Measurements from ENCODE around the gene UTP3. TPM values are rescaled to one million over a fixed set of nuclear protein-coding genes. Genes with fewer than 3 reads are reported as not detected.
"Not testable (repeated sequence)": the region's sequence is repeated elsewhere in the genome, so short reads cannot be mapped to it uniquely, and the experiment has no call there.

UTP3 gene
- polyA plus RNA-seq, 4 donors = 18.6 to 34.8 (median 23.5) TPM

DNA sequence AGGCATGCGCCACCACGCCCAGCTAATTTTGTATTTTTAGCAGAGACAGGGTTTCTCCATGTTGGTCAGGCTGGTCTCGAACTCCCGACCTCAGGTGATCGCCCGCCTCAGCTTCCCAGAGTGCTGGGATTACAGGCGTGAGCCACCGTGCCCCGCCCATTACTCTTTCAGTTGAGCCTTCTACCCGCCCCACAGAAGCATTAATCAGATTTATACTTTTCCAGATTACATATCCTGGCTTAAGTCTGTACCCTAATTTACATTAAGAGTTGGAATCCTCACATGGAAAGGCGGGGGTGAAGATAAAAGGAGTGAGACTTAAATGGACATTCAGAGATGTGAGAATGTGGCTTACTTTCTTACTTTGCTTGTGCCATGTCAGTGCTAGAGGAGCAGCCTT lies 38.2 kb downstream of the UTP3 start:
- H3K4me1 ChIP-seq (ENCODE audit: control insufficient read depth in 3 of 3, insufficient read depth in 2 of 3, low read depth in 1 of 3, low read length in 2 of 3); H3K27me3 ChIP-seq (ENCODE audit: control insufficient read depth in 3 of 3, insufficient read depth in 3 of 3, low read length in 3 of 3); H3K36me3 ChIP-seq (ENCODE audit: control insufficient read depth in 3 of 3, insufficient read depth in 2 of 3, low read depth in 1 of 3, low read length in 3 of 3); H3K4me3 ChIP-seq (ENCODE audit: low read depth in 1 of 3, low read length in 3 of 3); FAIRE-seq; H3K9me3 ChIP-seq (ENCODE audit: control insufficient read depth in 2 of 2, insufficient read depth in 1 of 2, low read depth in 1 of 2, low read length in 1 of 2); H3K27ac ChIP-seq (ENCODE audit: low read depth in 1 of 3, low read length in 2 of 3); DNase-seq: not testable (repeated sequence)
- 94 to 96% (median 96%) methylated on average over 11 of the region's 11 CpGs for WGBS, 3 donors

DNA sequence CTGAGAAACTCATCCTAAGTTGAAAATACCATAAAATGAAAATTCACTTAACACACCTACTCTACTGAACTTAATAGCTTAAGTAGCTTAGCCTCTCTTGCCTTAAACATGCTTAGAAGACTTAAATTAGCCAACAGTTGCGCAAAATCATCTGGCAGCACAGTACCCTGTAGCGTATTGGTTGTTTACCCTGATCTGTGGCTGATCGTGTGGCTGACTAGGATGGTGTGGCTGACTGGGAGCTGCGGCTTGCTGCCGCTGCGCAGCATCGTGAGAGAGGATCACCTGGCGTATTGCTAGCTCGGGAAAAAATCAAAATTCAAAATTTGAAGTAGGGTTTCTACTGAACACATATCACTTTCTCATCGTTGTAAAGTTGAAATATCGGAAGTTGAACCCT lies 39.8 kb downstream of the UTP3 start:
- no peak for FAIRE-seq
- no peak overlapping the region for H3K27ac ChIP-seq (ENCODE audit: low read depth in 1 of 3, low read length in 2 of 3)
- no peaks in the 10 kb centered on the region for H3K9me3 ChIP-seq (ENCODE audit: control insufficient read depth in 2 of 2, insufficient read depth in 1 of 2, low read depth in 1 of 2, low read length in 1 of 2)
- no peak overlapping the region for H3K4me3 ChIP-seq (ENCODE audit: low read depth in 1 of 3, low read length in 3 of 3)
- no peaks in the 10 kb centered on the region for H3K36me3 ChIP-seq (ENCODE audit: control insufficient read depth in 3 of 3, insufficient read depth in 2 of 3, low read depth in 1 of 3, low read length in 3 of 3)
- WGBS, 3 donors = 90 to 91% (median 91%) methylated on average over 11 of the region's 11 CpGs
- H3K4me1 ChIP-seq (ENCODE audit: control insufficient read depth in 3 of 3, insufficient read depth in 2 of 3, low read depth in 1 of 3, low read length in 2 of 3) = no peaks in the 10 kb centered on the region
- no peak for DNase-seq
- H3K27me3 ChIP-seq (ENCODE audit: control insufficient read depth in 3 of 3, insufficient read depth in 3 of 3, low read length in 3 of 3) = no peaks in the 10 kb centered on the region

GRCh38 chr4:70732878-70733277 lies 44.5 kb downstream of the UTP3 start:
- not testable (repeated sequence) for FAIRE-seq, DNase-seq

GRCh38 chr4:70734168-70734954 lies 46.0 kb downstream of the UTP3 start:
- FAIRE-seq (no peak), DNase-seq (peak; percentile 72 to 78)
- Histone ChIP-seq H3K9me3 (ENCODE audit: control insufficient read depth in 2 of 2, insufficient read depth in 1 of 2, low read depth in 1 of 2, low read length in 1 of 2) (no peaks in the 10 kb centered on the region), H3K27me3 (ENCODE audit: control insufficient read depth in 3 of 3, insufficient read depth in 3 of 3, low read length in 3 of 3) (no peaks in the 10 kb centered on the region), H3K27ac (ENCODE audit: low read depth in 1 of 3, low read length in 2 of 3) (peak overlapping the region; percentile 80 to 90 (median 87)), H3K4me1 (ENCODE audit: control insufficient read depth in 3 of 3, insufficient read depth in 2 of 3, low read depth in 1 of 3, low read length in 2 of 3) (peaks cover 0 to 15% (median 2%) of the 10 kb centered on the region in 3 donors), H3K36me3 (ENCODE audit: control insufficient read depth in 3 of 3, insufficient read depth in 2 of 3, low read depth in 1 of 3, low read length in 3 of 3) (no peaks in the 10 kb centered on the region), H3K4me3 (ENCODE audit: low read depth in 1 of 3, low read length in 3 of 3) (peak overlapping the region; percentile 31 to 39 (median 39))
- WGBS, 3 donors = 0 to 5% (median 2%) methylated on average over 5 of the region's 5 CpGs

More at GRCh38 chr4:70732878-70733277, 44.5 kb downstream of the UTP3 start:
- not testable (repeated sequence) for H3K4me3 ChIP-seq (ENCODE audit: low read depth in 1 of 3, low read length in 3 of 3); H3K27me3 ChIP-seq (ENCODE audit: control insufficient read depth in 3 of 3, insufficient read depth in 3 of 3, low read length in 3 of 3); H3K9me3 ChIP-seq (ENCODE audit: control insufficient read depth in 2 of 2, insufficient read depth in 1 of 2, low read depth in 1 of 2, low read length in 1 of 2); H3K36me3 ChIP-seq (ENCODE audit: control insufficient read depth in 3 of 3, insufficient read depth in 2 of 3, low read depth in 1 of 3, low read length in 3 of 3); H3K27ac ChIP-seq (ENCODE audit: low read depth in 1 of 3, low read length in 2 of 3)
- 95% methylated on average over 9 of the region's 9 CpGs for WGBS, 3 donors
- H3K4me1 ChIP-seq (ENCODE audit: control insufficient read depth in 3 of 3, insufficient read depth in 2 of 3, low read depth in 1 of 3, low read length in 2 of 3) = peaks cover 0 to 12% (median 2%) of the 10 kb centered on the region in 3 donors

GRCh38 chr4:70734971-70735370 lies 46.6 kb downstream of the UTP3 start:
- WGBS, 3 donors = 0 to 12% (median 3%) methylated on average over 3 of the region's 3 CpGs
- FAIRE-seq (no peak), DNase-seq (no peak)
- Histone ChIP-seq H3K27me3 (ENCODE audit: control insufficient read depth in 3 of 3, insufficient read depth in 3 of 3, low read length in 3 of 3) (no peaks in the 10 kb centered on the region), H3K27ac (ENCODE audit: low read depth in 1 of 3, low read length in 2 of 3) (peak overlapping the region; percentile 80 to 90 (median 87)), H3K4me1 (ENCODE audit: control insufficient read depth in 3 of 3, insufficient read depth in 2 of 3, low read depth in 1 of 3, low read length in 2 of 3) (peaks cover 0 to 15% (median 2%) of the 10 kb centered on the region in 3 donors), H3K4me3 (ENCODE audit: low read depth in 1 of 3, low read length in 3 of 3) (peak overlapping the region in 2 of 3 donors; percentile 39), H3K9me3 (ENCODE audit: control insufficient read depth in 2 of 2, insufficient read depth in 1 of 2, low read depth in 1 of 2, low read length in 1 of 2) (no peaks in the 10 kb centered on the region), H3K36me3 (ENCODE audit: control insufficient read depth in 3 of 3, insufficient read depth in 2 of 3, low read depth in 1 of 3, low read length in 3 of 3) (no peaks in the 10 kb centered on the region)

DNA sequence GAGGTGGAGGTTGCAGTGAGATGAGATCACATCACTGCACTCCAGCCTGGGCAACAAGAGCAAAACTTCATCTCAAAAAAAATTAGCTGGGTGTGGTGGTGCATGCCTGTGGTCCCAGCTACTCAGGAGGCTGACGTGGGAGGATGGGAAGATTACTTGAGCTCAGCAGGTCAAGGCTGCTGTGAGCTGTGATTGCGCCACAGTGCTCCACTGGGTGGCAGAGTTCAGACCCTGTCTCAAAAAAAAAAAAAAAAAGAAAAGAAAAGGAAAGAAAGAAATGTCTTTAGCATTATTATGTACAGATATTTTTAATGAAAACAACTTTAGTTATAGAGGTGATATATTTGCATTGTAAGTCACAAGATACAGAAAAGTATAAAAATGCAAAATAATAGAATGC lies 47.6 kb downstream of the UTP3 start:
- not testable (repeated sequence) for H3K27ac ChIP-seq (ENCODE audit: low read depth in 1 of 3, low read length in 2 of 3); H3K9me3 ChIP-seq (ENCODE audit: control insufficient read depth in 2 of 2, insufficient read depth in 1 of 2, low read depth in 1 of 2, low read length in 1 of 2); H3K36me3 ChIP-seq (ENCODE audit: control insufficient read depth in 3 of 3, insufficient read depth in 2 of 3, low read depth in 1 of 3, low read length in 3 of 3); FAIRE-seq; H3K4me3 ChIP-seq (ENCODE audit: low read depth in 1 of 3, low read length in 3 of 3); H3K27me3 ChIP-seq (ENCODE audit: control insufficient read depth in 3 of 3, insufficient read depth in 3 of 3, low read length in 3 of 3)
- peaks cover 0 to 15% (median 2%) of the 10 kb centered on the region in 3 donors for H3K4me1 ChIP-seq (ENCODE audit: control insufficient read depth in 3 of 3, insufficient read depth in 2 of 3, low read depth in 1 of 3, low read length in 2 of 3)
- DNase-seq = peak; percentile 52 to 64
- WGBS, 3 donors = 21 to 42% (median 23%) methylated on average over 2 of the region's 2 CpGs

DNA sequence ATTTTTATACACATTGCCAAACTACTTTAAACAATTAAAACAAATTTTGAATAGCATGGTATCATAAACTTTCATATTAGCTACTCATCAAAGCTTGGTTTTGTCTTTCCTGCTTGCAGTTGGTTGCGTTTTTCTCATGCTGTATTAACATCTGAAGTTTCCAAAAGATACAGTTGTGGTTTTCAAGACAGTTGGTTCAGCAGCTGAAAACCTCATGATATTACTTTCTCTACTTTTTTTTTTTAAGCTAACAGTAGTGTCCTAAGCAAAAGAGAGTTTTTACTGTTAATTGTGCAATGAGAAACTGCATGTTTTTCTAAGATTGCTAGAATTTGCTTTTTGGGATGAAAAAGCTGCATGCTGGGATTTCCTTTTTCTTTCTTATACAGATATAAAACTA lies 48.7 kb downstream of the UTP3 start:
- Histone ChIP-seq H3K9me3 (ENCODE audit: control insufficient read depth in 2 of 2, insufficient read depth in 1 of 2, low read depth in 1 of 2, low read length in 1 of 2) (no peaks in the 10 kb centered on the region), H3K4me3 (ENCODE audit: low read depth in 1 of 3, low read length in 3 of 3) (no peak overlapping the region), H3K27me3 (ENCODE audit: control insufficient read depth in 3 of 3, insufficient read depth in 3 of 3, low read length in 3 of 3) (no peaks in the 10 kb centered on the region), H3K4me1 (ENCODE audit: control insufficient read depth in 3 of 3, insufficient read depth in 2 of 3, low read depth in 1 of 3, low read length in 2 of 3) (peaks cover 0 to 15% (median 2%) of the 10 kb centered on the region in 3 donors), H3K36me3 (ENCODE audit: control insufficient read depth in 3 of 3, insufficient read depth in 2 of 3, low read depth in 1 of 3, low read length in 3 of 3) (no peaks in the 10 kb centered on the region), H3K27ac (ENCODE audit: low read depth in 1 of 3, low read length in 2 of 3) (no peak overlapping the region)
- FAIRE-seq (no peak), DNase-seq (no peak)
- WGBS, 3 donors = 74 to 77% (median 76%) methylated on average over 1 of the region's 1 CpG

- H3K27me3 ChIP-seq (ENCODE audit: control insufficient read depth in 3 of 3, insufficient read depth in 3 of 3, low read length in 3 of 3) = no peaks in the 10 kb centered on the region
- no peak overlapping the region for H3K27ac ChIP-seq (ENCODE audit: low read depth in 1 of 3, low read length in 2 of 3)
- WGBS, 3 donors = 61 to 86% (median 78%) methylated on average over 2 of the region's 2 CpGs
- no peak for FAIRE-seq
- H3K36me3 ChIP-seq (ENCODE audit: control insufficient read depth in 3 of 3, insufficient read depth in 2 of 3, low read depth in 1 of 3, low read length in 3 of 3) = no peaks in the 10 kb centered on the region
- H3K9me3 ChIP-seq (ENCODE audit: control insufficient read depth in 2 of 2, insufficient read depth in 1 of 2, low read depth in 1 of 2, low read length in 1 of 2) = no peaks in the 10 kb centered on the region
- peaks cover 0 to 15% (median 2%) of the 10 kb centered on the region in 3 donors for H3K4me1 ChIP-seq (ENCODE audit: control insufficient read depth in 3 of 3, insufficient read depth in 2 of 3, low read depth in 1 of 3, low read length in 2 of 3)
- no peak for DNase-seq
- no peak overlapping the region for H3K4me3 ChIP-seq (ENCODE audit: low read depth in 1 of 3, low read length in 3 of 3)
Measured at GRCh38 chr4:70737409-70737808, 49.1 kb downstream of the UTP3 start.
